ENCODE data around the gene HSPA1L. TPM values are rescaled to one million over a fixed set of nuclear protein-coding genes. Genes with fewer than 3 reads are reported as not detected.

Gene HSPA1L
- total and polyA plus RNA-seq, 2 donors (not counting 3 experiments of a cell fraction or from before 2014, with no cell fraction given) = 0.32 to 0.77 TPM

DNA sequence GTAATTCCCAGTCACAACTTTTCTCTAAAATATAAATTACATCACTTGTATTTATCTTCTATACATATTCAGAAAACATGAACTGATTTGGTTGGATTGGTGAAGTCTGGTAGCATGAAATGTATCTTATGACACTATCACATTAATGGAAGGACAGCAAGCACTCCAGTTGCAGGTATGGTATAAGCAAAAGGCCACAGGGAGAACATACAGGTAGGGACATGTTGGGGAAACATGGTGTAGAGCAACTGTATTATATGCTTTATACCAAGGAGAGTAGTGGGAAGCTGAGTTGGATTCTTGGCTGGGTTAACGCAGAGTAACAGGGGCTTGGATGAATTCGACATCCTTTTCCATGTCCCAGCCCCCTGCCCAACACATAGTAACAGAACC, 18.1 kb downstream of the HSPA1L start:
- no peaks in the 10 kb centered on the region for H3K9me3 ChIP-seq (replicated peaks; ENCODE audit: control insufficient read depth, insufficient read depth, low read length)
- BruUV-seq (replicated peaks) = no TSS peak
- H3K27ac ChIP-seq (ENCODE audit: insufficient read depth, low read depth, low read length) = no peak overlapping the region
- no peak for FAIRE-seq
- peaks cover 15% of the 10 kb centered on the region for H3K4me1 ChIP-seq (ENCODE audit: control insufficient read depth, extremely low read depth, insufficient read depth, low read length)
- intact Hi-C loops (cut with micrococcal nuclease) (loop anchor here (1.0 kb wide), 1 partner anchor 9 kb away; the partner anchor contains the start of gene LSM2), dilution Hi-C loops (cut with MboI; ENCODE audit: extremely low pct_ligation_motif_present, low sequenced_read_pairs) (no loop called here)
- H3K36me3 ChIP-seq (ENCODE audit: control insufficient read depth in 2 of 2, extremely low read depth in 1 of 2, insufficient read depth in 2 of 2, low read length in 2 of 2) = no peaks in the 10 kb centered on the region
- H3K79me2 ChIP-seq (ENCODE audit: control insufficient read depth, insufficient read depth, low read length) = peaks cover 18% of the 10 kb centered on the region
- no peaks in the 10 kb centered on the region for H3K27me3 ChIP-seq (ENCODE audit: control insufficient read depth in 2 of 2, insufficient read depth in 2 of 2, low read length in 2 of 2)
- no peak overlapping the region for H2AFZ ChIP-seq (ENCODE audit: low read depth, low read length)
- H3K4me3 ChIP-seq (replicated peaks in 1 of 3; ENCODE audit: insufficient read depth in 1 of 3, low read depth in 1 of 3, low read length in 3 of 3) = no peak overlapping the region
- no peak overlapping the region for H3K4me2 ChIP-seq (ENCODE audit: insufficient read depth, low read length)
- no peaks in the 10 kb centered on the region for H4K20me1 ChIP-seq (replicated peaks; ENCODE audit: control insufficient read depth, extremely low read depth, insufficient read depth, low read length)
- TF ChIP-seq POLR2A (IDR thresholded peaks at IDR 0.05; ENCODE audit: low read depth, low read length) (no peak), JUN (IDR thresholded peaks at IDR 0.05; ENCODE audit: borderline replicate concordance, insufficient read depth, insufficient read length, low read depth) (no peak), POLR2AphosphoS5 (IDR thresholded peaks at IDR 0.05; ENCODE audit: insufficient read depth, low read depth, low read length) (no peak), MYC (IDR thresholded peaks at IDR 0.05; ENCODE audit: low read depth, low read length) (no peak), GATA2 (IDR thresholded peaks at IDR 0.05; ENCODE audit: insufficient read depth, insufficient read length, low read depth, low read length) (no peak), FOS (IDR thresholded peaks at IDR 0.05; ENCODE audit: borderline replicate concordance, insufficient read depth, low read length) (no peak), EZH2 (IDR thresholded peaks at IDR 0.05; ENCODE audit: borderline replicate concordance, low read depth, low read length, severe bottlenecking) (no peak)
- TF ChIP-seq, protein P1, sequence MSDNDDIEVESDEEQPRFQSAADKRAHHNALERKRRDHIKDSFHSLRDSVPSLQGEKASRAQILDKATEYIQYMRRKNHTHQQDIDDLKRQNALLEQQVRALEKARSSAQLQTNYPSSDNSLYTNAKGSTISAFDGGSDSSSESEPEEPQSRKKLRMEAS (IDR thresholded peaks at IDR 0.05; ENCODE audit: insufficient read depth, insufficient read length) = no peak
- TF ChIP-seq, protein P2, sequence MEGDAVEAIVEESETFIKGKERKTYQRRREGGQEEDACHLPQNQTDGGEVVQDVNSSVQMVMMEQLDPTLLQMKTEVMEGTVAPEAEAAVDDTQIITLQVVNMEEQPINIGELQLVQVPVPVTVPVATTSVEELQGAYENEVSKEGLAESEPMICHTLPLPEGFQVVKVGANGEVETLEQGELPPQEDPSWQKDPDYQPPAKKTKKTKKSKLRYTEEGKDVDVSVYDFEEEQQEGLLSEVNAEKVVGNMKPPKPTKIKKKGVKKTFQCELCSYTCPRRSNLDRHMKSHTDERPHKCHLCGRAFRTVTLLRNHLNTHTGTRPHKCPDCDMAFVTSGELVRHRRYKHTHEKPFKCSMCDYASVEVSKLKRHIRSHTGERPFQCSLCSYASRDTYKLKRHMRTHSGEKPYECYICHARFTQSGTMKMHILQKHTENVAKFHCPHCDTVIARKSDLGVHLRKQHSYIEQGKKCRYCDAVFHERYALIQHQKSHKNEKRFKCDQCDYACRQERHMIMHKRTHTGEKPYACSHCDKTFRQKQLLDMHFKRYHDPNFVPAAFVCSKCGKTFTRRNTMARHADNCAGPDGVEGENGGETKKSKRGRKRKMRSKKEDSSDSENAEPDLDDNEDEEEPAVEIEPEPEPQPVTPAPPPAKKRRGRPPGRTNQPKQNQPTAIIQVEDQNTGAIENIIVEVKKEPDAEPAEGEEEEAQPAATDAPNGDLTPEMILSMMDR (IDR thresholded peaks at IDR 0.05; ENCODE audit: extremely low read depth in 1 of 2, insufficient read depth in 1 of 2, low read depth in 1 of 2, low read length in 2 of 2) = no peak
- no peaks in the 10 kb centered on the region for H3K9me1 ChIP-seq (replicated peaks; ENCODE audit: control insufficient read depth, extremely low read depth, insufficient read depth, low read length)
- POLR2A ChIA-PET = no interaction called here
- no peak for DNase-seq (ENCODE audit: low read depth, low spot score)
- CTCF ChIA-PET = interaction anchor here (1.2 to 2.7 kb wide), 3 partner anchors 10 to 59 kb away, joined by 4 to 28 read pairs (median 18); partner anchors contain the start of genes HSPA1A, HSPA1L and LSM2
- H3K9ac ChIP-seq (replicated peaks; ENCODE audit: extremely low read depth, insufficient read depth, low read length) = no peak overlapping the region
